Left ventricle myocardium superior (tissue), 1 donor: ENCODE data around the gene LRRFIP1. TPM values are rescaled to one million over a fixed set of nuclear protein-coding genes. Genes with fewer than 3 reads are reported as not detected.
"Not testable (repeated sequence)": the region's sequence is repeated elsewhere in the genome, so short reads cannot be mapped to it uniquely, and the experiment has no call there.

Source experiments
- ATAC-seq: fragments of 200-7000 bp; cut with Tn5 transposase; one replicate; pipeline ENCODE4 v1.9.1; 2020; ENCODE audit warnings: mild to moderate bottlenecking, moderate library complexity
- DNase-seq: peaks from one replicate; pipeline ENCODE4 v3.0.0-alpha.2; 2020
- intact Hi-C: fragments of 100-400 bp; cut with micrococcal nuclease; formaldehyde crosslinking; loops from one replicate; pipeline ENCODE4 v1.11.0; 2022
- total RNA-seq: library from RNA; stranded (reverse); fragmentation: NEBNext Ultra II Directional; extraction: Animal tissue kit (Norgen Biotek cat#: 25700); gene quantifications from one replicate; pipeline ENCODE4 v1.2.1, GENCODE V29; 2021
- donor health status: DM: no; HTN: yes; CAD: no; lungs with severe emphysema.

LRRFIP1 gene
- total RNA-seq, 1 donor from 2014 or later: 101 TPM

GRCh38 chr2:237773826-237774225 is 146.4 kb downstream of the LRRFIP1 start:
- intact Hi-C loops: no loop called here
- ATAC-seq: peak; percentile 68
- DNase-seq: no peak

GRCh38 chr2:237774811-237775553 is 147.6 kb downstream of the LRRFIP1 start:
- intact Hi-C loops: no loop called here
- peak; percentile 81 for ATAC-seq
- DNase-seq: peak; percentile 43

- ATAC-seq (no peak), DNase-seq (no peak)
- intact Hi-C loops: no loop called here
Measured at GRCh38 chr2:237779521-237779920, 152.1 kb downstream of the LRRFIP1 start.

GRCh38 chr2:237782181-237782580 is 154.8 kb downstream of the LRRFIP1 start:
- no peak for DNase-seq
- ATAC-seq: no peak
- intact Hi-C loops: no loop called here

GRCh38 chr2:237783678-237784077 is 156.3 kb downstream of the LRRFIP1 start:
- intact Hi-C loops, DNase-seq, ATAC-seq: not testable (repeated sequence)

GRCh38 chr2:237786936-237787335 is 159.5 kb downstream of the LRRFIP1 start:
- intact Hi-C loops: no loop called here
- DNase-seq: no peak
- ATAC-seq: no peak

- intact Hi-C loops: no loop called here
- DNase-seq (no peak), ATAC-seq (no peak)
Measured at GRCh38 chr2:237790353-237790752, 163.0 kb downstream of the LRRFIP1 start.

GRCh38 chr2:237791977-237792727 is 164.8 kb downstream of the LRRFIP1 start:
- no peak for ATAC-seq
- intact Hi-C loops: no loop called here

GRCh38 chr2:237797253-237797652 is 169.9 kb downstream of the LRRFIP1 start:
- DNase-seq: no peak
- no peak for ATAC-seq
- intact Hi-C loops: no loop called here

More at GRCh38 chr2:237791977-237792727, 164.8 kb downstream of the LRRFIP1 start:
- no peak for DNase-seq

GRCh38 chr2:237798236-237799059 is 171.1 kb downstream of the LRRFIP1 start, which contains the start of gene RBM44:
RBM44 (plus strand) TSS chr2:237798779; CDS start chr2:237813610, 14,831 bp downstream.
- DNase-seq (no peak), ATAC-seq (no peak)

GRCh38 chr2:237799060-237799428 is 171.7 kb downstream of the LRRFIP1 start:
- intact Hi-C loops: no loop called here
- ATAC-seq (no peak), DNase-seq (no peak)

More at GRCh38 chr2:237798236-237799059, 171.1 kb downstream of the LRRFIP1 start, which contains the start of gene RBM44:
- intact Hi-C loops: no loop called here

GRCh38 chr2:237801466-237801865 is 174.1 kb downstream of the LRRFIP1 start:
- no peak for DNase-seq

GRCh38 chr2:237806334-237806733 is 178.9 kb downstream of the LRRFIP1 start:
- ATAC-seq (peak; percentile 88), DNase-seq (no peak)
- intact Hi-C loops: no loop called here

More at GRCh38 chr2:237801466-237801865, 174.1 kb downstream of the LRRFIP1 start:
- intact Hi-C loops: no loop called here
- ATAC-seq: no peak

GRCh38 chr2:237815637-237816036 is 188.2 kb downstream of the LRRFIP1 start:
- intact Hi-C loops: no loop called here
- ATAC-seq (no peak), DNase-seq (no peak)

- no peak for ATAC-seq
- intact Hi-C loops: no loop called here
Measured at GRCh38 chr2:237816531-237816930, 189.1 kb downstream of the LRRFIP1 start.

GRCh38 chr2:237818066-237818473 is 190.7 kb downstream of the LRRFIP1 start:
- ATAC-seq (no peak), DNase-seq (no peak)
- intact Hi-C loops: no loop called here

More at GRCh38 chr2:237816531-237816930, 189.1 kb downstream of the LRRFIP1 start:
- no peak for DNase-seq

- no peak for ATAC-seq
- intact Hi-C loops: no loop called here
- no peak for DNase-seq
Measured at GRCh38 chr2:237819231-237819630, 191.8 kb downstream of the LRRFIP1 start.

- intact Hi-C loops: no loop called here
- DNase-seq: no peak
- no peak for ATAC-seq
Measured at GRCh38 chr2:237820421-237820820, 193.0 kb downstream of the LRRFIP1 start.

GRCh38 chr2:237823544-237823943 is 196.2 kb downstream of the LRRFIP1 start:
- intact Hi-C loops: no loop called here
- DNase-seq: no peak
- no peak for ATAC-seq
